Endothelial cell (in vitro differentiated cells): Measurements from ENCODE around the gene OR51A7. TPM values are rescaled to one million over a fixed set of nuclear protein-coding genes. Genes with fewer than 3 reads are reported as not detected.
"Not testable (repeated sequence)": the region's sequence is repeated elsewhere in the genome, so short reads cannot be mapped to it uniquely, and the experiment has no call there.

Experiments used
- DNase-seq: peaks from one replicate; pipeline ENCODE4 v3.0.0; 2021; ENCODE audit warnings: low spot score
- H3K27ac Mint-ChIP-seq: one replicate; pipeline ENCODE4 v1.8.0; 2021; ENCODE audit warnings: mixed read lengths, inconsistent platforms; ENCODE audit not compliant: unreplicated experiment
- H3K27me3 Mint-ChIP-seq: one replicate; pipeline ENCODE4 v1.8.0; 2021; ENCODE audit warnings: mild to moderate bottlenecking, moderate library complexity, mixed read lengths, inconsistent platforms; ENCODE audit not compliant: unreplicated experiment
- H3K36me3 Mint-ChIP-seq: one replicate; pipeline ENCODE4 v1.8.0; 2021; ENCODE audit warnings: mild to moderate bottlenecking, low read depth, mixed read lengths, inconsistent platforms; ENCODE audit not compliant: unreplicated experiment
- H3K4me1 Mint-ChIP-seq: one replicate; pipeline ENCODE4 v1.8.0; 2021; ENCODE audit warnings: mild to moderate bottlenecking, mixed read lengths, inconsistent platforms; ENCODE audit not compliant: unreplicated experiment
- H3K4me3 Mint-ChIP-seq: one replicate; pipeline ENCODE4 v1.8.0; 2021; ENCODE audit warnings: mild to moderate bottlenecking, mixed read lengths, inconsistent platforms; ENCODE audit not compliant: unreplicated experiment
- H3K9me3 Mint-ChIP-seq: one replicate; pipeline ENCODE4 v1.8.0; 2021; ENCODE audit warnings: mixed read lengths, inconsistent platforms; ENCODE audit not compliant: unreplicated experiment
- long read RNA-seq: library from polyadenylated mRNA; unstranded; transcript quantifications from one replicate; pipeline ENCODE4 v2.0.0, GENCODE V29; 2020; ENCODE audit not compliant: unreplicated experiment
- total RNA-seq: library from RNA; stranded (reverse); fragmentation: NEBNext Ultra II Directional; extraction: Animal tissue kit (Norgen Biotek cat#: 25700); gene quantifications from one replicate; pipeline ENCODE4 v1.2.1, GENCODE V29; 2021; ENCODE audit not compliant: unreplicated experiment
- TF ChIP-seq, protein P1 (sequence below): fragments of 200-600 bp; sonication (generic); IDR thresholded peaks from one replicate; pipeline ENCODE4 v1.5.0; 2021; ENCODE audit warnings: antibody characterized with exemption; ENCODE audit not compliant: unreplicated experiment

The OR51A7 gene, protein sequence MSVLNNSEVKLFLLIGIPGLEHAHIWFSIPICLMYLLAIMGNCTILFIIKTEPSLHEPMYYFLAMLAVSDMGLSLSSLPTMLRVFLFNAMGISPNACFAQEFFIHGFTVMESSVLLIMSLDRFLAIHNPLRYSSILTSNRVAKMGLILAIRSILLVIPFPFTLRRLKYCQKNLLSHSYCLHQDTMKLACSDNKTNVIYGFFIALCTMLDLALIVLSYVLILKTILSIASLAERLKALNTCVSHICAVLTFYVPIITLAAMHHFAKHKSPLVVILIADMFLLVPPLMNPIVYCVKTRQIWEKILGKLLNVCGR
- total RNA-seq: not detected
- long read RNA-seq: 0 reads

DNA sequence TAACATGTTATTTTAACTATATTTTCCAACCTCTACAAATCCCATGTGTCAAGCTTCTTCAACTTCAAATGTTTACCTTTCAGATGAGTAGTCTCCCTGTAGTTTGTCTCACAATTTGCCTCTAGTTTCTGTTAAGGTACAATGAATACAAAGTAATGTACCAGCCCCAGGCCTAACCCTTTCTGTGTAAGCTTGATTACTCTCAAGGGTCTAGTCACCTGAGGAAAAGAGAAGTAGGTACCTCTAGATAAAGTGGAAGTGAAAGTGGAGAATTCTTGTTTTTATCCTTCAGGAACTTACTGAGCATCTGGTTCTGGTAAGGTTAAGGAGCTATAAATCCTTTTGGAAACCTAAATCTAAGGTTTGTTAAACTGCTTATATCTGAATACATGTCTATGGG, at the start of gene OR51A7:
OR51A7 (plus strand) TSS at position 300 of the 400 bp plus-strand sequence. CDS start 3,587 bp downstream, outside the sequence.
- TF ChIP-seq, protein P1, sequence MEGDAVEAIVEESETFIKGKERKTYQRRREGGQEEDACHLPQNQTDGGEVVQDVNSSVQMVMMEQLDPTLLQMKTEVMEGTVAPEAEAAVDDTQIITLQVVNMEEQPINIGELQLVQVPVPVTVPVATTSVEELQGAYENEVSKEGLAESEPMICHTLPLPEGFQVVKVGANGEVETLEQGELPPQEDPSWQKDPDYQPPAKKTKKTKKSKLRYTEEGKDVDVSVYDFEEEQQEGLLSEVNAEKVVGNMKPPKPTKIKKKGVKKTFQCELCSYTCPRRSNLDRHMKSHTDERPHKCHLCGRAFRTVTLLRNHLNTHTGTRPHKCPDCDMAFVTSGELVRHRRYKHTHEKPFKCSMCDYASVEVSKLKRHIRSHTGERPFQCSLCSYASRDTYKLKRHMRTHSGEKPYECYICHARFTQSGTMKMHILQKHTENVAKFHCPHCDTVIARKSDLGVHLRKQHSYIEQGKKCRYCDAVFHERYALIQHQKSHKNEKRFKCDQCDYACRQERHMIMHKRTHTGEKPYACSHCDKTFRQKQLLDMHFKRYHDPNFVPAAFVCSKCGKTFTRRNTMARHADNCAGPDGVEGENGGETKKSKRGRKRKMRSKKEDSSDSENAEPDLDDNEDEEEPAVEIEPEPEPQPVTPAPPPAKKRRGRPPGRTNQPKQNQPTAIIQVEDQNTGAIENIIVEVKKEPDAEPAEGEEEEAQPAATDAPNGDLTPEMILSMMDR: no peak
- H3K36me3 Mint-ChIP-seq: no peaks in the 10 kb centered on the region
- H3K9me3 Mint-ChIP-seq: no peaks in the 10 kb centered on the region
- no peaks in the 10 kb centered on the region for H3K27me3 Mint-ChIP-seq
- no peaks in the 10 kb centered on the region for H3K4me1 Mint-ChIP-seq
- H3K4me3 Mint-ChIP-seq: no peak within 1 kb of the TSS
- DNase-seq: no peak
- no peak within 1 kb of the TSS for H3K27ac Mint-ChIP-seq

DNA sequence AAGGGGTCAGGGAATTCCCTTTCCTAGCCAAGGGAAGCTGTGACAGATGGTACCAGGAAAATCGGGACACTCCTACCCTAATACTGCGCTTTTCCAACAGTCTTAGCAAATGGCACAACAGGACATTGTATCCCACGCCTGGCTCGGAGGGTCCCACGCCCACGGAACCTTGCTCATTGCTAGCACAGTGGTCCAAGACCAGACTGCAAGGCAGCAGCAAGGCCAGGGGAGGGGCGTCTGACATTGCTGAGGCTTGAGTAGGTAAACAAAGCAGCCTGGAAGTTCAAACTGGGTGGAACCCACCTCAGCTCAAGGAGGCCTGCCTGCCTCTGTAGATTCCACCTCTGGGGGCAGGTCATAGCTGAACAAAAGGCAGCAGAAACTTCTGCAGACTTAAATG, 49.3 kb upstream of the OR51A7 start:
- H3K4me1 Mint-ChIP-seq, H3K9me3 Mint-ChIP-seq, H3K4me3 Mint-ChIP-seq, H3K27ac Mint-ChIP-seq, H3K36me3 Mint-ChIP-seq, DNase-seq, H3K27me3 Mint-ChIP-seq: not testable (repeated sequence)

DNA sequence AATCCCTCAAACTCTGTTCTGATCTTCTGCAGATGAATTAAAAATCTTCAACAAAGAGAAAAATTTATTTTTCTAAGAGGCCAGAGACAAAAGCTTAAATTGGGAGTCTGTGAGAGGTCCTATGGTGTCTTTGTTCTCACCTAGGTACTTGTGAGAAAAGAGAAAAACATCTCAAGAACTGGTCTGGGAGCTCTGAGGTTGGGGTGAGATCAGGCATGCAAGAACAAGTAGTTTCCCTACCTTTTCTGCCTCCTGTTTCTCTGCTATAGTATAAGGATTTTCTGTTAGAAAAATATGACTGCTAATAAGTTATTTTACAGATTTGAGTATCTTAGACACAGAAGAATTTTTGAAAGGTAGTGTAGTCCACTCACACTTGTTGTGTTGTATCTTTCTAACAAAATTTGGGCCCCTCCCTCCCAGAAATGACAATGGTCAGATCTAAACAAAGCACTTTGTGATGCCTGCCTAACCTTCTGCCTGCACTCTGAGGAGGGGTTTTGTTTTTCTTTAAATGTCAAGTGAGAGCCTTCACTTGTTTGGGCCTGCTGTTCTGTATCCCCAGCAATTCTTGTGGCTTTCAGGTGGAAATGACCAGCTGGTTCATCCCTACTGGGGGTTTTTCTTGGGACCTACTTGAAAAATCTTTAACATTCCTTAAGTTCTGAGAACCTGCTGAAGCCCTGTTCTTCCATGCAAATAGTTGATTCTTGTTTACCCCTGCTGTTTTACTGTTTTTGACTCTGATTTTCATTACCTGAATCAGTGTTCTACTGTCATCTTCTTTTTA, 40.9 kb upstream of the OR51A7 start:
- H3K4me3 Mint-ChIP-seq: no peak overlapping the region
- TF ChIP-seq, protein P1: no peak
- no peaks in the 10 kb centered on the region for H3K9me3 Mint-ChIP-seq
- no peak overlapping the region for H3K27ac Mint-ChIP-seq
- H3K36me3 Mint-ChIP-seq: no peaks in the 10 kb centered on the region
- H3K27me3 Mint-ChIP-seq: no peaks in the 10 kb centered on the region
- no peaks in the 10 kb centered on the region for H3K4me1 Mint-ChIP-seq
- DNase-seq: no peak

DNA sequence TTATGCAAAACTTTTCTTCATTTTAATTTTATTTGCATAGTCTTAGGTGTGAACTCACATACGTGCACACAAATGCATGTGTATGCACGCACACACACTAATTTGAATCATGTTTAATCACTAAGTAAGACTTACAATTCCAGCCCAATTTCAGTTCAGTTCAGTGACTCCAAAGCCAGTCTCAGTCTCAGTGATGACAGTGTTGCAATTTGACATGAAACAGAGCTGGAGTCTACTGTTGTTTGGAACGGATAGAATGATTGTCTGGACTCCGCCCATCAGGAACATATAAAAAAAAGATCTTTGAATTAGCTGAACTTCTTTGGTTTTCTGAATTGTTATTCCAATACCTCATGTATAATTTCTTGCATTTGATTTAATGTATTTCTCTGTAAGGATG, 39.7 kb upstream of the OR51A7 start:
- no peaks in the 10 kb centered on the region for H3K4me1 Mint-ChIP-seq
- H3K9me3 Mint-ChIP-seq: no peaks in the 10 kb centered on the region

DNA sequence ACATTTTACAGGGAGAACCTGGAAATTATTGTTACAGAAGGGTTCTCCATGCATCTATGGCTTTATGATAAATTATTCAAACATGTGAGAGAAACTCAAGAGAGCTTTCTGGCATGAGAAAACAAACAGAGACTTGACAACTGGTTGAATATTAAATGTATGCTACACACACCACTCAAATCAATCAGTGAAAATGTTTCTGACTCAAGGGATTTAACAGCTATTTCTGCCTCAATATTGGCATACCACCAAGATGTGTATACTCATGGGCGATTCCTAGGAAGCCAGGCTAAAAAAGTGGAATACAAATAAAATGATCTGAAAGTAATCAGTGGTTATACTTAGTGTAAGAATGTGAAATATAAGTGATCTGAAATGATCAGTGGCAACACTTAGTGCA, 37.7 kb upstream of the OR51A7 start:
- TF ChIP-seq, protein P1: no peak
- Mint-ChIP-seq H3K4me1 (no peaks in the 10 kb centered on the region), H3K27me3 (no peaks in the 10 kb centered on the region), H3K4me3 (no peak overlapping the region), H3K36me3 (no peaks in the 10 kb centered on the region), H3K27ac (no peak overlapping the region), H3K9me3 (no peaks in the 10 kb centered on the region)
- no peak for DNase-seq

More for the DNA sequence above, 39.7 kb upstream of the OR51A7 start:
- Mint-ChIP-seq H3K27ac (no peak overlapping the region), H3K27me3 (no peaks in the 10 kb centered on the region), H3K4me3 (no peak overlapping the region), H3K36me3 (no peaks in the 10 kb centered on the region)
- DNase-seq: no peak
- TF ChIP-seq, protein P1: no peak
